ENCODE measurements around the gene PTPRN2.

PTPRN2 gene

DNA sequence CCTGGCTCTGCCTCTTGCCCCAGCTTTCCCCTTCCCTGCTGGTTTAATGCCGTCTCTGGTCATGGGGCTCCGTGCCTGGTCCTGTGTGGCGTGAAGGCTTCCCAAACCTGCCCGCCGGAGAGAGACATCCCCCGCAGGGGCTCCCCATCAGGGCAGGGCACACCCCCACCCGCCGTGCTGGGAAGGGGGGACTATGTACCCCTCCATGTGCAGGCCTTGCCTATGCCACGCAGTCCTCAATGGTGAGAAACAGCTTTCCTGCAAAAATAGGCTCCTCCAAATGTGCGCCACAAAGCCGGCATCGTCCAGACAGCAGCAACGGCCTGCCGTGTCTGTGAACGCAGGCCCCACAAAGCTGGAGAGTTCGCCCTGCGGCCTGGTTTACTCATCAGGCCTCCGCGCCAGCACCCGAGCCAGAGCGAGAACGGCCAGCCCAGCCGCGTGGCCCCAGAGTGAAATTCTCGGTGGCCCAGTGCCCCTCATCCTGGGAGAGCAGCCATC, 937.4 kb downstream of the PTPRN2 start:
- no peak overlapping the region for H2AK5ac ChIP-seq (ENCODE audit: low read length)
- no peak overlapping the region for H2BK120ac ChIP-seq (ENCODE audit: low read depth, low read length)
- H3K36me3 ChIP-seq (ENCODE audit: control insufficient read depth, insufficient read depth, low read length): no peaks in the 10 kb centered on the region
- H3K4ac ChIP-seq (ENCODE audit: low read depth, low read length): no peak overlapping the region
- no peak overlapping the region for H3K9ac ChIP-seq (ENCODE audit: low read length)
- no peak overlapping the region for H2BK5ac ChIP-seq (ENCODE audit: low read length)
- H3K4me1 ChIP-seq (ENCODE audit: control insufficient read depth, low read depth, low read length): no peaks in the 10 kb centered on the region
- H3K4me3 ChIP-seq (ENCODE audit: low read length): no peak overlapping the region
- H3K27ac ChIP-seq (ENCODE audit: low read depth, low read length): no peak overlapping the region
- no peak overlapping the region for H4K8ac ChIP-seq (ENCODE audit: low read depth, low read length)
- no peak overlapping the region for H2BK15ac ChIP-seq (replicated peaks; ENCODE audit: low read depth)
- no peak overlapping the region for H3K23ac ChIP-seq (ENCODE audit: low read length)
- no peaks in the 10 kb centered on the region for H3K79me2 ChIP-seq (ENCODE audit: control insufficient read depth, insufficient read depth, low read length)
- DNase-seq: no peak
- H3K79me1 ChIP-seq (ENCODE audit: low read length): no peaks in the 10 kb centered on the region
- no CpG with 5 or more reads among the region's 25 CpGs for WGBS (ENCODE audit: extremely low coverage, insufficient coverage, low lambda C conversion rate)
- no peaks in the 10 kb centered on the region for H3K27me3 ChIP-seq (ENCODE audit: insufficient read depth, low read length, poor library complexity)
- H4K5ac ChIP-seq (ENCODE audit: low read length): no peak overlapping the region
- H3K4me2 ChIP-seq (ENCODE audit: low read length): no peak overlapping the region
- H3K18ac ChIP-seq (ENCODE audit: low read length): no peak overlapping the region
- no peak overlapping the region for H3K56ac ChIP-seq (ENCODE audit: low read length)

DNA sequence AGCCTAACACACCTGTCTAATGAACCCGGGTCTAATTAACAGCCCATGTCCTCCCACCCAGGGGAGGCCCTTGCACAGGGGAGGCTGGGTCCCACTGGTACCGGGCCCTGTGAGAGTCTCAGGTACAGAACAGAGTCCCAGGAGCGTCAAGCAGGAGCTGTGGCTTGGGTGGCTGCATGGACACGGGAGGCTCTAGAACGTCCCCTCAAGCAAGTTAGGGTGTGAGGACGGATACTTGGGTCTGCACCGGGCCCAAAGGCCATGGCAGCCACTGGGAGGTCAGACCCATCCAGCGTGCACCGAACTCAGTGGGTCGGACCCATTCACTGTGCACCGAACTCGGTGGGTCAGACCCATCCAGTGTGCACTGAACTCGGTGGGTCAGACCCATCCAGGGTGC, 941.1 kb downstream of the PTPRN2 start:
- H3K36me3 ChIP-seq (ENCODE audit: control insufficient read depth, insufficient read depth, low read length): no peaks in the 10 kb centered on the region
- no peak overlapping the region for H3K27ac ChIP-seq (ENCODE audit: low read depth, low read length)
- H3K4ac ChIP-seq (ENCODE audit: low read depth, low read length): no peak overlapping the region
- H3K23ac ChIP-seq (ENCODE audit: low read length): no peak overlapping the region
- DNase-seq: no peak
- no peak overlapping the region for H2BK15ac ChIP-seq (replicated peaks; ENCODE audit: low read depth)
- H4K5ac ChIP-seq (ENCODE audit: low read length): no peak overlapping the region
- no peaks in the 10 kb centered on the region for H3K79me2 ChIP-seq (ENCODE audit: control insufficient read depth, insufficient read depth, low read length)
- no peak overlapping the region for H3K4me3 ChIP-seq (ENCODE audit: low read length)
- H3K9ac ChIP-seq (ENCODE audit: low read length): no peak overlapping the region
- no CpG with 5 or more reads among the region's 13 CpGs for WGBS (ENCODE audit: extremely low coverage, insufficient coverage, low lambda C conversion rate)
- no peak overlapping the region for H2BK120ac ChIP-seq (ENCODE audit: low read depth, low read length)
- no peak overlapping the region for H4K8ac ChIP-seq (ENCODE audit: low read depth, low read length)
- no peak overlapping the region for H2AK5ac ChIP-seq (ENCODE audit: low read length)
- H3K18ac ChIP-seq (ENCODE audit: low read length): no peak overlapping the region
- no peak overlapping the region for H3K4me2 ChIP-seq (ENCODE audit: low read length)
- H3K79me1 ChIP-seq (ENCODE audit: low read length): no peaks in the 10 kb centered on the region
- no peaks in the 10 kb centered on the region for H3K27me3 ChIP-seq (ENCODE audit: insufficient read depth, low read length, poor library complexity)
- H3K56ac ChIP-seq (ENCODE audit: low read length): no peak overlapping the region
- no peak overlapping the region for H2BK5ac ChIP-seq (ENCODE audit: low read length)
- no peaks in the 10 kb centered on the region for H3K4me1 ChIP-seq (ENCODE audit: control insufficient read depth, low read depth, low read length)

DNA sequence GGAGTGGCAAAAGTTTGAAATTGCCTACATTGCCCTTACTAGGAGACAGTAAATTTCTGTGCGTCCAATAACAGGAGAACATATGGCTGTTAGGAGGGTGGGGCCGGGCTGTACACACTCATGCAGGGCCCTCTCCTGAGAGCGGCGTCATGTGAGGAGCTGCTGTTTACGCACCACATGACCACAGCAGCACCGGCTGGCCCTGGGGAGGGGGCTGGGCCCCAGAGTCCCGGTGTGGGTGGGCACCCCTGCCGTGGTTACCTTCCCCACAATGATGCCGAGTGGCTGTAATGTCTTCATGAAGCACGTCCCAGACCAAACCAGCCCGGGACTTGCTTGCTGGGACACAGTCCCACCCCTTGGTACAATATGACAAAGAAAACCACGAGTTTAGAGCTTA, 942.1 kb downstream of the PTPRN2 start:
- Histone ChIP-seq H3K79me2 (ENCODE audit: control insufficient read depth, insufficient read depth, low read length) (no peaks in the 10 kb centered on the region), H4K8ac (ENCODE audit: low read depth, low read length) (no peak overlapping the region), H3K4me1 (ENCODE audit: control insufficient read depth, low read depth, low read length) (no peaks in the 10 kb centered on the region), H3K23ac (ENCODE audit: low read length) (no peak overlapping the region), H3K27ac (ENCODE audit: low read depth, low read length) (no peak overlapping the region), H3K4ac (ENCODE audit: low read depth, low read length) (no peak overlapping the region), H2AK5ac (ENCODE audit: low read length) (no peak overlapping the region), H3K18ac (ENCODE audit: low read length) (no peak overlapping the region), H3K4me2 (ENCODE audit: low read length) (no peak overlapping the region), H3K4me3 (ENCODE audit: low read length) (no peak overlapping the region), H3K79me1 (ENCODE audit: low read length) (no peaks in the 10 kb centered on the region), H2BK5ac (ENCODE audit: low read length) (no peak overlapping the region), H2BK15ac (replicated peaks; ENCODE audit: low read depth) (no peak overlapping the region), H2BK120ac (ENCODE audit: low read depth, low read length) (no peak overlapping the region), H4K5ac (ENCODE audit: low read length) (no peak overlapping the region), H3K9ac (ENCODE audit: low read length) (no peak overlapping the region), H3K36me3 (ENCODE audit: control insufficient read depth, insufficient read depth, low read length) (no peaks in the 10 kb centered on the region), H3K27me3 (ENCODE audit: insufficient read depth, low read length, poor library complexity) (no peaks in the 10 kb centered on the region), H3K56ac (ENCODE audit: low read length) (no peak overlapping the region)
- DNase-seq: no peak
- WGBS (ENCODE audit: extremely low coverage, insufficient coverage, low lambda C conversion rate): no CpG with 5 or more reads among the region's 12 CpGs

DNA sequence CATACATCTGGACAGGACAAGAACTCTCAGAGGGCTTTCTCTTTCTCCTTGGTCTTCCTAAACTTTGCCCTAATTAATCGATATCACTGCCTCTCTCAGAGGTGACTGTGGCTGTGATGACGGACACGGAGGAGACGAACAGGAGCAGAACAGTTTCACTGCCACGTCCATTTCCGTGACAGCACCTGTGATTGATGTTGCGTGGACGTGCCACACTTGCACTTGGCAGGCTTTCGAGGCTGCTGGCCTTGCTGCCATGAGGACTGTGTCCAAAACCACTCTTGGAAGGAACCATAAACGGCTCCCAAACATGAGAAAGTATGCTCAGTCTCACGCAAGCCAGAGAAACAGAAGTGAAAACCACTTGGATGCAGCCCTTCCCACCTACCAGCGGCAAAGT, 942.7 kb downstream of the PTPRN2 start:
- H3K79me2 ChIP-seq (ENCODE audit: control insufficient read depth, insufficient read depth, low read length): no peaks in the 10 kb centered on the region
- no peaks in the 10 kb centered on the region for H3K36me3 ChIP-seq (ENCODE audit: control insufficient read depth, insufficient read depth, low read length)
- no peak overlapping the region for H4K5ac ChIP-seq (ENCODE audit: low read length)
- H3K27ac ChIP-seq (ENCODE audit: low read depth, low read length): no peak overlapping the region
- no peak overlapping the region for H3K18ac ChIP-seq (ENCODE audit: low read length)
- H3K4me1 ChIP-seq (ENCODE audit: control insufficient read depth, low read depth, low read length): no peaks in the 10 kb centered on the region
- H3K79me1 ChIP-seq (ENCODE audit: low read length): no peaks in the 10 kb centered on the region
- H3K27me3 ChIP-seq (ENCODE audit: insufficient read depth, low read length, poor library complexity): no peaks in the 10 kb centered on the region
- no peak for DNase-seq
- no peak overlapping the region for H3K4me3 ChIP-seq (ENCODE audit: low read length)
- H2BK120ac ChIP-seq (ENCODE audit: low read depth, low read length): no peak overlapping the region
- no peak overlapping the region for H3K9ac ChIP-seq (ENCODE audit: low read length)
- no CpG with 5 or more reads among the region's 12 CpGs for WGBS (ENCODE audit: extremely low coverage, insufficient coverage, low lambda C conversion rate)
- H3K4me2 ChIP-seq (ENCODE audit: low read length): no peak overlapping the region
- H2BK5ac ChIP-seq (ENCODE audit: low read length): no peak overlapping the region
- H3K56ac ChIP-seq (ENCODE audit: low read length): no peak overlapping the region
- no peak overlapping the region for H4K8ac ChIP-seq (ENCODE audit: low read depth, low read length)
- H3K23ac ChIP-seq (ENCODE audit: low read length): no peak overlapping the region
- H3K4ac ChIP-seq (ENCODE audit: low read depth, low read length): no peak overlapping the region
- H2AK5ac ChIP-seq (ENCODE audit: low read length): no peak overlapping the region
- H2BK15ac ChIP-seq (replicated peaks; ENCODE audit: low read depth): no peak overlapping the region

DNA sequence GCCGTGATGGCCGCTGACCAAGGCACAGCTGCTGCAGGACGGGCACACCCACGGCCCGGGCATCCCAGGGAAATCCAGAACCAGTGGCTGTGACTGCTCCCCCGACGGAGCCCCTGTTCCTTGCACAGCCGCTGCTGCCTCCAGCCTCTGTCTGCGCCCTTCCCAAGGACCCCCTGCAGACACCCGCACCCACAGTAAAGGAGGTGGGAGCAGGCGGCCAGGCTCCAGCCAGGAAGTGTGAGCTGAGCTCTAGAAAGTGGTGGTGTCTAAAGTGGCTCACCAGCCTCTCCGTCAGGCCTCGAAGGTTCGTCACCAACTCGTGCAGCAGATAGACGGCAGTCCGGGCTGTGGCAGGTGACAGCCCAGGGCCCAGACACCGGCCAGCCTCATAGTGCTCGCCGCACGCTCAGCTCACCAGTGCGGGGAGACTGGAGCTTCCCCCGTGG, 944.1 kb downstream of the PTPRN2 start:
- Histone ChIP-seq H2BK15ac (replicated peaks; ENCODE audit: low read depth) (no peak overlapping the region), H2BK5ac (ENCODE audit: low read length) (no peak overlapping the region), H4K5ac (ENCODE audit: low read length) (no peak overlapping the region), H3K4me3 (ENCODE audit: low read length) (no peak overlapping the region), H3K56ac (ENCODE audit: low read length) (no peak overlapping the region), H3K27me3 (ENCODE audit: insufficient read depth, low read length, poor library complexity) (no peaks in the 10 kb centered on the region), H3K23ac (ENCODE audit: low read length) (no peak overlapping the region), H3K18ac (ENCODE audit: low read length) (no peak overlapping the region), H2BK120ac (ENCODE audit: low read depth, low read length) (no peak overlapping the region), H3K79me2 (ENCODE audit: control insufficient read depth, insufficient read depth, low read length) (no peaks in the 10 kb centered on the region), H3K9ac (ENCODE audit: low read length) (no peak overlapping the region), H4K8ac (ENCODE audit: low read depth, low read length) (no peak overlapping the region), H3K36me3 (ENCODE audit: control insufficient read depth, insufficient read depth, low read length) (no peaks in the 10 kb centered on the region), H3K4me2 (ENCODE audit: low read length) (no peak overlapping the region), H3K4ac (ENCODE audit: low read depth, low read length) (no peak overlapping the region), H2AK5ac (ENCODE audit: low read length) (no peak overlapping the region), H3K4me1 (ENCODE audit: control insufficient read depth, low read depth, low read length) (no peaks in the 10 kb centered on the region), H3K79me1 (ENCODE audit: low read length) (no peaks in the 10 kb centered on the region), H3K27ac (ENCODE audit: low read depth, low read length) (no peak overlapping the region)
- DNase-seq: no peak
- WGBS (ENCODE audit: extremely low coverage, insufficient coverage, low lambda C conversion rate): no CpG with 5 or more reads among the region's 23 CpGs

DNA sequence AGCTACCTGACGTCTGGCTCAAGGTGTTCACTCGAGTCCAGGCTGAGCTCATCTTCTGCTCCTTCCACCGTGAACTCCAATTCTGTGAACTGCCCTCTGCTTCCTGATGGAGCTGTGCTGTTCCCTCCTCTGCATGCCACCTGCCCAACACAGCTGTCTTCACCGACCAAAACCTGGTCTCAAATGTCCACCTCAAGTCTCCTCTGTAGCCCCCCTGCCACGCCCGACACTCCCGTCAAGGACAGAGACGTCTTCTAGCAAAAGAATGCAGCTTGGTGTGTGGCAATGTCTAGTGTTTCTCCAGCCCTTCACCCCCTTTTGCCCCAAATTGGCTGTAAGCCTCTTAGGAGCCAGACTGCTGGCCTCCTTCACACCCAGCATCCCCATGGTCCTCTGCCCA, 945.8 kb downstream of the PTPRN2 start:
- Histone ChIP-seq H3K79me1 (ENCODE audit: low read length) (no peaks in the 10 kb centered on the region), H2BK15ac (replicated peaks; ENCODE audit: low read depth) (no peak overlapping the region), H3K4me3 (ENCODE audit: low read length) (no peak overlapping the region), H3K27me3 (ENCODE audit: insufficient read depth, low read length, poor library complexity) (no peaks in the 10 kb centered on the region), H3K4me2 (ENCODE audit: low read length) (no peak overlapping the region), H3K79me2 (ENCODE audit: control insufficient read depth, insufficient read depth, low read length) (no peaks in the 10 kb centered on the region), H2BK120ac (ENCODE audit: low read depth, low read length) (no peak overlapping the region), H3K56ac (ENCODE audit: low read length) (no peak overlapping the region), H3K36me3 (ENCODE audit: control insufficient read depth, insufficient read depth, low read length) (no peaks in the 10 kb centered on the region), H3K18ac (ENCODE audit: low read length) (no peak overlapping the region), H4K8ac (ENCODE audit: low read depth, low read length) (no peak overlapping the region), H3K23ac (ENCODE audit: low read length) (no peak overlapping the region), H2BK5ac (ENCODE audit: low read length) (no peak overlapping the region), H2AK5ac (ENCODE audit: low read length) (no peak overlapping the region), H3K4ac (ENCODE audit: low read depth, low read length) (no peak overlapping the region), H3K9ac (ENCODE audit: low read length) (no peak overlapping the region), H4K5ac (ENCODE audit: low read length) (no peak overlapping the region), H3K27ac (ENCODE audit: low read depth, low read length) (no peak overlapping the region), H3K4me1 (ENCODE audit: control insufficient read depth, low read depth, low read length) (no peaks in the 10 kb centered on the region)
- WGBS (ENCODE audit: extremely low coverage, insufficient coverage, low lambda C conversion rate): no CpG with 5 or more reads among the region's 8 CpGs
- DNase-seq: no peak
